ENCODE measurements around the gene RDH5.

GRCh38 chr12:55707841-55708694, 12.1 kb upstream of the RDH5 start, which contains the start of gene ITGA7:
- TF ChIP-seq EZH2 (IDR thresholded peaks at IDR 0.05; ENCODE audit: borderline replicate concordance, low read depth, low read length, poor library complexity, severe bottlenecking) = no peak
- TF ChIP-seq, protein P1, sequence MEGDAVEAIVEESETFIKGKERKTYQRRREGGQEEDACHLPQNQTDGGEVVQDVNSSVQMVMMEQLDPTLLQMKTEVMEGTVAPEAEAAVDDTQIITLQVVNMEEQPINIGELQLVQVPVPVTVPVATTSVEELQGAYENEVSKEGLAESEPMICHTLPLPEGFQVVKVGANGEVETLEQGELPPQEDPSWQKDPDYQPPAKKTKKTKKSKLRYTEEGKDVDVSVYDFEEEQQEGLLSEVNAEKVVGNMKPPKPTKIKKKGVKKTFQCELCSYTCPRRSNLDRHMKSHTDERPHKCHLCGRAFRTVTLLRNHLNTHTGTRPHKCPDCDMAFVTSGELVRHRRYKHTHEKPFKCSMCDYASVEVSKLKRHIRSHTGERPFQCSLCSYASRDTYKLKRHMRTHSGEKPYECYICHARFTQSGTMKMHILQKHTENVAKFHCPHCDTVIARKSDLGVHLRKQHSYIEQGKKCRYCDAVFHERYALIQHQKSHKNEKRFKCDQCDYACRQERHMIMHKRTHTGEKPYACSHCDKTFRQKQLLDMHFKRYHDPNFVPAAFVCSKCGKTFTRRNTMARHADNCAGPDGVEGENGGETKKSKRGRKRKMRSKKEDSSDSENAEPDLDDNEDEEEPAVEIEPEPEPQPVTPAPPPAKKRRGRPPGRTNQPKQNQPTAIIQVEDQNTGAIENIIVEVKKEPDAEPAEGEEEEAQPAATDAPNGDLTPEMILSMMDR (conservative IDR thresholded peaks at IDR 0.05; ENCODE audit: low read depth, low read length) = no peak

All from A673 (cell line).